IPS-18c (cell line): ENCODE results near the gene KRTAP9-9.

ENCODE experiments used
- H3K4me3 ChIP-seq: 2 replicates; pipeline ENCODE4 v1.7.0; 2013; ENCODE audit warnings: low read depth, mild to moderate bottlenecking, low read length, moderate library complexity; ENCODE audit not compliant: insufficient read depth
- H3K9me3 ChIP-seq: one replicate; pipeline ENCODE4 v1.6.1; 2013; ENCODE audit warnings: mild to moderate bottlenecking, low read length, moderate library complexity; ENCODE audit not compliant: control insufficient read depth, insufficient read depth

The KRTAP9-9 gene

DNA sequence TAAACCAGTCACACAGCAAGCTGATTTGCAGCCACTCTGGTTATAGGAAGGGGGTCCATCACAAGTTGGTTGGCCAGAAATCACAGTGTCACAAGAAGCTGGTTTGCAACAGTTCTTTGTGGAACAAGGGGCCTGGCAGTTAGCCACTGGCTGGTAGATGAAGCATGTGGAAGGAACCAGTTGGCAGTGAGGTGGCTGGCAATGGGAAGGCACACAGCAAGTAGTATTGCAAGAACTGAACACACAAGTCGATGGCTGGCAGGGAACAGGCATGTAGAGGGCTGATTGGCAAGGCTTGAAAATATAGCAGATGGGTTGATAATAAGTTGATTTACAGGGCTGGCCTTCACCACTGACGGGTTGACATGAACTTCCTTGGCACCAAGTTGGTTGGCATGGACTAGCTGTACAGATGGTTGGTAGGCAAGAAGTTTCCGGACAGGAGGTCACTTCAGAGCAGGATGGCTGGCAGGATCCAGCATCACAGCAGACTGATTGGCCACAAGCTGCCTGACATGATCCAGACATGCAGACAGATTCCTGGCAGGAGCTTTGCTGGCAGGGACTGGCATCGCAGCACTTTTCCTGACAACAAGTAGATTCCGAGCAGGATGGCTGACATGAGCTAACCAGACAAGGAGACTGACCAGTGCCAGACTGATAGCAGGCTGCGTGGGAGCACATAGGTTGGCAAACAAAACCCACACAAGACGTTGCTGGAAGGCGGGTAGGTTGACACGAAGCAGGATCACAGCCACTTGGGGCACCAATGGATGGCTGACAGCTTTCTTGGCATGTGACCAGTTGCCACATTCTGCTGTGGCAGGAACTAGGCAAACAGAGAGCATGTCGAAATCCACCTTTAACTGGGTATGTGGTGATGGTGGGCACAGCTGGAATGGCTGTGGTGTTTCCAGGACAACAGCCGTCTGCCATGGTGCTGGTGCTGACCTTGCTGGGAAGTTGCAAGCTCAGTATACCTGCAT, 47.0 kb downstream of the KRTAP9-9 start, which contains the start of gene KRTAP29-1:
Gene KRTAP29-1 (minus strand): TSS at position 936 of the 986 bp plus-strand sequence. CDS start 0 bp downstream, at position 936.
- H3K9me3 ChIP-seq, result no peaks in the 10 kb centered on the region
- H3K4me3 ChIP-seq, result no peak within 1 kb of the TSS

DNA sequence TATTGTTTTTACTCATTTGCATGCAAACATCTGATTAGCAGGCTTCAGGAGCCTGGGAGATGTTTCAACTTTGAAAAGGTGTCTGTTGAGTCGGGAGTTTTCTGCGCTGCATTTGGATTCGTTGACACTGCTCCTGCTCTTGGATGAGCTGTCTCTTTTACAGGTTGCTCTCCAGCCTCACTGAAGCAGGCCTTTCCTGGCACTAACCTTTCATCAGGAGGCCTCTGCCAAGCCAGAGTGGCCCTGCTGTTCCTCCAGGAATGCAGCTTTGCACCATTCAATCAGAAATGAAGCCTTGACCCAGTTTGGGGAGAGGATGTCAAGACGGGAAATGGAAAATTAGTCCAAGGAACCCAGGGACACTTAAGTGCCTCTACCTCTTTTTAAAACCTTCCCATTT, 47.8 kb downstream of the KRTAP9-9 start:
- H3K4me3 ChIP-seq, result no peak overlapping the region
- no peaks in the 10 kb centered on the region for H3K9me3 ChIP-seq

- no peaks in the 10 kb centered on the region for H3K9me3 ChIP-seq
- H3K4me3 ChIP-seq, result no peak overlapping the region
These were observed 48.9 kb downstream of the KRTAP9-9 start for GRCh38 chr17:41304091-41304490.
